ENCODE results near the gene TRIM9. TPM values are rescaled to one million over a fixed set of nuclear protein-coding genes. Genes with fewer than 3 reads are reported as not detected.
A peak's percentile ranks its signal among the peaks of the same experiment; 100 is the strongest.
"Not testable (repeated sequence)": the region's sequence is repeated elsewhere in the genome, so short reads cannot be mapped to it uniquely, and the experiment has no call there.

Gene TRIM9
- total RNA-seq, 4 donors from 2014 or later = 0.84 to 4.7 (median 1.4) TPM

GRCh38 chr14:50943261-50943942 is 151.5 kb downstream of the TRIM9 start:
- TF ChIP-seq POLR2A (IDR thresholded peaks at IDR 0.05) (peak in 1 of 2 donors; percentile 17), POLR2AphosphoS5 (IDR thresholded peaks at IDR 0.05) (peak; percentile 8), EP300 (IDR thresholded peaks at IDR 0.05) (no peak)
- 42 to 81% methylated on average over 2 to 9 of the region's 26 CpGs for WGBS, 2 donors (ENCODE audit: low coverage in 1 of 2)

GRCh38 chr14:50941638-50942037 is 153.3 kb downstream of the TRIM9 start:
- H3K36me3 ChIP-seq, H3K9me3 ChIP-seq, H3K27me3 ChIP-seq, ATAC-seq, H3K4me3 ChIP-seq, H3K27ac ChIP-seq: not testable (repeated sequence)
- 78 to 89% methylated on average over 5 to 6 of the region's 8 CpGs for WGBS, 2 donors (ENCODE audit: low coverage in 1 of 2)
- H3K4me1 ChIP-seq = peaks cover 0 to 19% (median 0%) of the 10 kb centered on the region in 3 donors

More at GRCh38 chr14:50943261-50943942, 151.5 kb downstream of the TRIM9 start:
- Histone ChIP-seq H3K4me1 (peaks cover 0 to 19% (median 0%) of the 10 kb centered on the region in 3 donors), H3K9me3 (no peaks in the 10 kb centered on the region), H3K27me3 (no peaks in the 10 kb centered on the region), H3K4me3 (peak overlapping the region; percentile 64 to 82), H3K27ac (peak overlapping the region in 3 of 4 donors; percentile 81 to 88 (median 82)), H3K36me3 (no peaks in the 10 kb centered on the region)
- ATAC-seq = peak; percentile 78

- Histone ChIP-seq H3K9me3 (no peaks in the 10 kb centered on the region), H3K36me3 (peaks cover 0 to 5% of the 10 kb centered on the region in 2 donors), H3K27me3 (no peaks in the 10 kb centered on the region), H3K27ac (no peak overlapping the region), H3K4me3 (no peak overlapping the region), H3K4me1 (peaks cover 0 to 19% (median 0%) of the 10 kb centered on the region in 3 donors)
- 83 to 86% methylated on average over 6 of the region's 6 CpGs for WGBS, 2 donors (ENCODE audit: low coverage in 1 of 2)
- ATAC-seq = no peak
- no peak for TF ChIP-seq CTCF (IDR thresholded peaks at IDR 0.05)
These were observed 153.8 kb downstream of the TRIM9 start for GRCh38 chr14:50941151-50941550.

GRCh38 chr14:50937800-50938199 is 157.1 kb downstream of the TRIM9 start:
- no peak overlapping the region for H3K27ac ChIP-seq
- H3K4me3 ChIP-seq = no peak overlapping the region
- no peaks in the 10 kb centered on the region for H3K27me3 ChIP-seq
- peaks cover 0 to 36% of the 10 kb centered on the region in 2 donors for H3K36me3 ChIP-seq
- no peak for ATAC-seq
- no peaks in the 10 kb centered on the region for H3K4me1 ChIP-seq
- WGBS, 2 donors (ENCODE audit: low coverage in 1 of 2) = 77 to 82% methylated on average over 3 to 4 of the region's 4 CpGs
- TF ChIP-seq POLR2A (IDR thresholded peaks at IDR 0.05) (no peak), EP300 (IDR thresholded peaks at IDR 0.05) (no peak), POLR2AphosphoS5 (IDR thresholded peaks at IDR 0.05) (no peak), CTCF (IDR thresholded peaks at IDR 0.05) (no peak)
- H3K9me3 ChIP-seq = no peaks in the 10 kb centered on the region

- Histone ChIP-seq H3K27ac (no peak overlapping the region), H3K4me1 (no peaks in the 10 kb centered on the region), H3K9me3 (no peaks in the 10 kb centered on the region), H3K4me3 (no peak overlapping the region), H3K36me3 (peaks cover 0 to 40% of the 10 kb centered on the region in 2 donors), H3K27me3 (no peaks in the 10 kb centered on the region)
- ATAC-seq = no peak
- 59 to 76% methylated on average over 2 of the region's 2 CpGs for WGBS, 2 donors (ENCODE audit: low coverage in 1 of 2)
- TF ChIP-seq POLR2AphosphoS5 (IDR thresholded peaks at IDR 0.05) = no peak
- no peak for TF ChIP-seq EP300 (IDR thresholded peaks at IDR 0.05)
These were observed 157.6 kb downstream of the TRIM9 start for GRCh38 chr14:50937325-50937724.

GRCh38 chr14:50936882-50937281 is 158.0 kb downstream of the TRIM9 start:
- no peak overlapping the region for H3K4me3 ChIP-seq
- 90 to 100% methylated on average over 2 of the region's 2 CpGs for WGBS, 2 donors (ENCODE audit: low coverage in 1 of 2)
- H3K4me1 ChIP-seq = no peaks in the 10 kb centered on the region
- ATAC-seq = no peak
- H3K9me3 ChIP-seq = no peaks in the 10 kb centered on the region
- no peak for TF ChIP-seq POLR2A (IDR thresholded peaks at IDR 0.05)
- no peak for TF ChIP-seq EP300 (IDR thresholded peaks at IDR 0.05)
- TF ChIP-seq CTCF (IDR thresholded peaks at IDR 0.05) = no peak
- TF ChIP-seq POLR2AphosphoS5 (IDR thresholded peaks at IDR 0.05) = no peak
- H3K27me3 ChIP-seq = no peaks in the 10 kb centered on the region
- no peak overlapping the region for H3K27ac ChIP-seq
- H3K36me3 ChIP-seq = peaks cover 0 to 45% of the 10 kb centered on the region in 2 donors
